Measurements from ENCODE around the gene TSPEAR. TPM values are rescaled to one million over a fixed set of nuclear protein-coding genes. Genes with fewer than 3 reads are reported as not detected.

The TSPEAR gene
- total and polyA plus RNA-seq, 9 of the 15 experiments (the other 6 are each of a cell fraction or from before 2014, with no cell fraction given) = not detected

GRCh38 chr21:44461005-44461404, 250.4 kb downstream of the TSPEAR start:
- Histone ChIP-seq H3K36me3 (ENCODE audit: control insufficient read depth, insufficient read depth, low read length) (no peaks in the 10 kb centered on the region), H3K4me3 (no peak overlapping the region), H3K27me3 (ENCODE audit: control insufficient read depth in 2 of 2, insufficient read depth in 2 of 2, low read length in 2 of 2) (peaks cover 32 to 95% of the 10 kb centered on the region in 2 experiments), H3K4me1 (replicated peaks in 1 of 2; ENCODE audit: control insufficient read depth in 2 of 2, insufficient read depth in 2 of 2, low read length in 2 of 2) (peaks cover 0 to 29% of the 10 kb centered on the region in 2 experiments; a peak in 1 of 5 replicates), H3K9me3 (replicated peaks; ENCODE audit: control insufficient read depth, insufficient read depth, low read depth, low read length) (no peaks in the 10 kb centered on the region), H3K79me2 (ENCODE audit: control insufficient read depth, insufficient read depth, low read length) (no peaks in the 10 kb centered on the region), H4K20me1 (replicated peaks; ENCODE audit: control insufficient read depth, insufficient read depth, low read length) (peaks cover 7% of the 10 kb centered on the region; the same call in 1 of the 2 replicates), H3K9ac (ENCODE audit: insufficient read depth in 1 of 2, low read depth in 2 of 2, low read length in 2 of 2) (no peak overlapping the region), H2AFZ (ENCODE audit: low read depth, low read length) (no peak overlapping the region), H3K27ac (ENCODE audit: extremely low read depth, low read depth, low read length) (no peak overlapping the region), H3K4me2 (ENCODE audit: insufficient read depth, low read length) (no peak overlapping the region), H3K9me1 (ENCODE audit: control insufficient read depth, insufficient read depth, low read length) (no peaks in the 10 kb centered on the region)
- intact Hi-C loops (cut with micrococcal nuclease) (no loop called here), in situ Hi-C loops (cut with MboI) (no loop called here)
- DNase-seq (ENCODE audit: extremely low read depth in 1 of 4, low spot score in 3 of 4) (no peak), FAIRE-seq (no peak), ATAC-seq (no peak)
- 4% methylated on average over 8 of the region's 8 CpGs for WGBS (ENCODE audit: insufficient coverage, low coverage, missing lambda C conversion rate)
- no peak for TF ChIP-seq SIN3B (IDR thresholded peaks at IDR 0.05; ENCODE audit: low read depth)
- TF ChIP-seq ZNF277 (CRISPR knock-in tag; IDR thresholded peaks at IDR 0.05; ENCODE audit: borderline replicate concordance) = no peak
- no peak for TF ChIP-seq SAP30 (IDR thresholded peaks at IDR 0.05; ENCODE audit: borderline replicate concordance, insufficient read depth, low read depth, low read length, poor library complexity, severe bottlenecking)
- ChIA-PET POLR2A (interaction anchor here (1.1 kb wide), 1 partner anchor 10 kb away, joined by 5 read pairs; no protein-coding TSS in a partner anchor), CTCF (ENCODE audit: low intra/inter-chr PET ratio) (no interaction called here)
- no TSS peak for BruUV-seq (replicated peaks)

- peaks cover 7% of the 10 kb centered on the region; the same call in 1 of the 2 replicates for H4K20me1 ChIP-seq (replicated peaks; ENCODE audit: control insufficient read depth, insufficient read depth, low read length)
- BruUV-seq (replicated peaks) = no TSS peak
- H3K4me2 ChIP-seq (ENCODE audit: insufficient read depth, low read length) = no peak overlapping the region
- CTCF ChIA-PET (ENCODE audit: low intra/inter-chr PET ratio) = no interaction called here
- no peak for ATAC-seq
- H3K4me3 ChIP-seq = no peak overlapping the region
- WGBS (ENCODE audit: insufficient coverage, low coverage, missing lambda C conversion rate) = 3% methylated on average over 8 of the region's 8 CpGs
- no peaks in the 10 kb centered on the region for H3K9me3 ChIP-seq (replicated peaks; ENCODE audit: control insufficient read depth, insufficient read depth, low read depth, low read length)
- FAIRE-seq = no peak
- no peak overlapping the region for H2AFZ ChIP-seq (ENCODE audit: low read depth, low read length)
- no peak overlapping the region; a peak in 1 of 4 replicates for H3K9ac ChIP-seq (ENCODE audit: insufficient read depth in 1 of 2, low read depth in 2 of 2, low read length in 2 of 2)
- POLR2A ChIA-PET = no interaction called here
- in situ Hi-C loops (cut with MboI) = no loop called here
- DNase-seq (ENCODE audit: extremely low read depth in 1 of 4, low spot score in 3 of 4) = no peak
- no peaks in the 10 kb centered on the region for H3K36me3 ChIP-seq (ENCODE audit: control insufficient read depth, insufficient read depth, low read length)
- H3K27ac ChIP-seq (ENCODE audit: extremely low read depth, low read depth, low read length) = no peak overlapping the region
- intact Hi-C loops (cut with micrococcal nuclease) = no loop called here
- peaks cover 32 to 88% of the 10 kb centered on the region in 2 experiments for H3K27me3 ChIP-seq (ENCODE audit: control insufficient read depth in 2 of 2, insufficient read depth in 2 of 2, low read length in 2 of 2)
- H3K4me1 ChIP-seq (replicated peaks in 1 of 2; ENCODE audit: control insufficient read depth in 2 of 2, insufficient read depth in 2 of 2, low read length in 2 of 2) = peaks cover 0 to 35% of the 10 kb centered on the region in 2 experiments; a peak in 1 of 5 replicates
- H3K79me2 ChIP-seq (ENCODE audit: control insufficient read depth, insufficient read depth, low read length) = no peaks in the 10 kb centered on the region
- no peaks in the 10 kb centered on the region for H3K9me1 ChIP-seq (ENCODE audit: control insufficient read depth, insufficient read depth, low read length)
- no peak for TF ChIP-seq ZNF282 (CRISPR knock-in tag; IDR thresholded peaks at IDR 0.05)
- TF ChIP-seq XRCC3 (IDR thresholded peaks at IDR 0.05) = no peak
- no peak for TF ChIP-seq ZNF184 (CRISPR knock-in tag; IDR thresholded peaks at IDR 0.05)
- TF ChIP-seq IFI16 (CRISPR knock-in tag; IDR thresholded peaks at IDR 0.05) = no peak
- TF ChIP-seq ATF6 (CRISPR knock-in tag; IDR thresholded peaks at IDR 0.05) = no peak
- TF ChIP-seq ZBTB34 (CRISPR knock-in tag; IDR thresholded peaks at IDR 0.05) = no peak
Measured at GRCh38 chr21:44460441-44460755, 251.0 kb downstream of the TSPEAR start.
